ENCODE data around the gene SPTSSA. TPM values are rescaled to one million over a fixed set of nuclear protein-coding genes. Genes with fewer than 3 reads are reported as not detected.
A peak's percentile ranks its signal among the peaks of the same experiment; 100 is the strongest.
"Not testable (repeated sequence)": the region's sequence is repeated elsewhere in the genome, so short reads cannot be mapped to it uniquely, and the experiment has no call there.

SPTSSA gene
- total RNA-seq, 1 experiment from 2014 or later = 16.3 TPM

DNA sequence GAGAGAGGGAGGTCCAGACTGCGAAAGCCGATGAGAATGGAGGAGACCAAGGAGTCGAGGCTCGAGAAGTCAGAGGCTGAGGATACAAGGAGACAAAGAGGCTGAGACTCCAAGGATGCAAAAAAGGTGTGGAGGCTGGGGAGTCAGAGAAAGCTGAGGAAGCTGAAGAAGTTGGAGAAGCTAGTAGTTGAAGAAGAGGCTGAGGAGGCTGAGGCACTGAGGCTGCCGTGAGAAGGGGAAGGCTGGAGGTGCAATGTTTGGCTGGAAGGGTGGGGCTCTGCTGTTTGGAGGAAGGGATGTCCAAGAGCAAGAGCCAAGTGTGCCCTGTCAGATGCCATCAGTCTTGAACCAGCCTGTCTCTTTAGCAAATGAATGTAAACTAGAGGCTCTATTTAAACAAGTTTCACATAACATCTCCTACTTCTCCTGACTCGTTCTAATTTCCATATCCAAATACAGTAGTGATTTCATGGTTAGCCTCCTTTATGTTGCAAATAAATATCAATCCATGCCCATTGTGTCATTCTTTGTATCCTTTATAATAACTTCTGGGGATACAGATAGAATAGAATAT, 10.8 kb upstream of the SPTSSA start:
- DNase-seq (ENCODE audit: low spot score) = no peak

DNA sequence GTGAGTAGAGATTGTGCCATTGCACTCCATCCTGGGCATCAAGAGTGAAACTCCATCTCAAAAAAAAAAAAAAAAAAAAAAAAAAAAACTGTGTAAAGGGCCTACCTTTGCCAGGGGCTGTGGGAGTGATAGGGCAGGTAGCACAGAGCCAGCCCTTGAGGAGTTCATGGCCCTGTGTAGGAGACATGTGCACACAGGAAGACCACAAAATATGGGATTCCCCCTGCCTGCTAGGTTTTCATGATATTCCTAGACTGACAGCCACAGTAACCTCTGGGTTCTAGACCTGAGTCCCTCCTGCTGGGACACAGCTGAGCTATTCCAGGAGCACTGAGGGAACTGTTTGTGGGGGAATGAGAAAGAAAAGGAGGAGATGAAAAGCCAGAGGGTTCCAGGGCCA, 8.3 kb upstream of the SPTSSA start:
- DNase-seq (ENCODE audit: low spot score) = no peak

DNA sequence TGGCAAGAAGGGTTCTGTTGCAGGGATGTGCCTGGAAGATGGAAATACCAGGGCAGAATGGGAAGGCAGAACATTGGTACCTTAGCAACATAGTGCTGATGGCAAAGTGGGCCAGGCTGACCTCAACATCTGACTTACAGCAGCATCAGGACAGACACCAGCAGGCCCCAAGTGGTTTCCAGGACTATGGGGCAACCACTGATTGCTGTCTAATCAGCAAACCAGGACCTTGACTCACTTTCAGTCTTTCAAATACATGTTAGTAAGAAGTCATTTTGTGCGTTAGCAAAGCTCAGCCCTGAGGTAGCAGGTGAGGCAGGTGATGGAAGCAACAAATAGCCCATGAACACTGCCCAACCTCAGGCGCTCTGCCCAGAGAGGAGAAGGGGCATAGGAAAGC, 4.7 kb upstream of the SPTSSA start:
- DNase-seq (ENCODE audit: low spot score) = no peak

DNA sequence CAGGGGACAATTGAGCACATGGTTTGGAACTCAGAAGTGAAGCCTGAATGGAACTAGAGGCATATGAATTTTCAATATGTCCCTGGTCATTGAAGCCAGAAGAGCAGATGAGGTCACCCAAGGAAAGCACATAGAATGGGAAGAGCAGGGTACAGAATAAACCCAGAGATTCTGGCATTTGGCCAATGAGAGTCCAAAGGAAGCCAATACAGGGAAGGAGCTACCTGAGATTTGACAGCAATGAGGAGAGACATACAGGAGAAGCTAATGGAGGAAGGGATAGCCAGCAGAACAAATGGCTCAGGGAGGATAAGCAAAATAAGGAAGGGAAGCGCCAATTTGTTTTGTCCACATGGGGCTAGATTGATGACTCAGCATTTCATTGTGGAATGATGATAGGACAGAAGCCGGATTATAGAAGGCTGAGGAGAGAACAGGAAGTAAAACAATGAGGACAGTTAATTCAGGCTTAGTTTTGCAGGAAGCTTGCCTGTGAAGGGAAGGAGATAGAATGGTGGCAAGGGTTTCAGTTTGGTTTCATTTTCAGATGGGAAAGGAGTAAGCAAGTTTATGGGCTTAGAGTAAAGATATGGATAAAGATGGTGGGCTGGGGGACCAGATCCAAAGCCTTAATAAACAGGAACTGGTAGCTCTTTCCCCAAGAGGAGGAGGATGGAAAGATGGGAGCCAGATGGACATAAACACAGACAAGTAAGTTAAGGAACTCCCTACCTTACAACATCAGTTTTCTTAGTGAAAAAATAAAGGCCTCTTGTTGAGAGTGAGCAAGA, 3.2 kb upstream of the SPTSSA start:
- DNase-seq (ENCODE audit: low spot score) = peak; percentile 14

DNA sequence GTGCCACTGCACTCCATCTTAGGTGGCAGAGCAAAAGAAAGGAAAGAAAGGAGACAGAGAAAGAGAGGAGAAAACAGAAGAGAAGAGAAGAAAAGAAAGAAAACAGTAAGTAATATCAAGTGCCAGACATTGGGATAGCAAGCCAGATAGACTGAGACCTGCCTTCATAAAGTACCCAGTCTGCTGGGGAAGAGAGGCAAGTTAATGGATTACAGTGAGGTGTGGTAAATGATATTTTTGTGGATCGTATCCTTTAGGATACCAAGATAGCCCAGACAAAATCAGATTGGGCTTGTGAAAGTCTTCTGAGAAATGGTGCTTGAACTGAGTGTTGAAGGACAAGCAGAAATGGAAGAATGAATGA, 1.5 kb upstream of the SPTSSA start:
- DNase-seq (ENCODE audit: low spot score) = no peak

DNA sequence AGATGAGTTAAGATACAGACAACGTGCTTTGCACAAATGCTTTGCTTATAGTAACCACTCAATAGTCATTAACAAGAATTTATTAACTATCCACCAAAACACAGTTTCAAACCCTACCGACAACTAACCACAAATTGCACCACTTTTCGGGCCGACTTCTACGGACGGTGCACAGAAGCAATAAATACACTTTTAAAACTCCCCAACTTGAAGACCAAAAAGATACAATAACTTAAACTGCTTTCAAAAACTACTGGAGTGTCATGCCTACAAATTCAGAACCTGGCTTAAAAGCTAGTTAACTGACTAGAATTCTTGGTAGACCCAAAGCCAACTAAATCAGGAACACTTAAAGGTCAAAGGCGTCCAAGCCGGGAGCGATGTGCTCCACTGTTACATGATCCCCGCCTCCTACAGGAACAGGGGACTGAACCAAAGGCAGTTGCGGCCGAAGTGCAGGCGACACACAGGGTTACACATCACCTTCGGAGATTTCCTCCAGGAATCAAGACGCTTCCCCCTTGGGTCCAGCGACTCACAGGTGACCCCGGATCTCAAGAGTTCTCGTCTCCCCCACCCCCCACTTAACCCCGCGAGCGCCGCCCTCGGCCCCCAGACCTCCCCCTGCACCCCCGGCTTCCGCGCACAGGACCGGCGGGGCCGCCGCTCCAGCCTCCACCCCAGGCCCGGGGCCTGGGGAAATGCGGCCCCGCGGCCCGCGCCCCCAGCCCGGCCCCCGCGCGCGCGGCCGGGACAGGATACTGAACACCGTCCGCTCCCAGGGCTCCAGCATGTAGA, 507 bp downstream of the SPTSSA start:
- peak; percentile 38 for DNase-seq (ENCODE audit: low spot score)

DNA sequence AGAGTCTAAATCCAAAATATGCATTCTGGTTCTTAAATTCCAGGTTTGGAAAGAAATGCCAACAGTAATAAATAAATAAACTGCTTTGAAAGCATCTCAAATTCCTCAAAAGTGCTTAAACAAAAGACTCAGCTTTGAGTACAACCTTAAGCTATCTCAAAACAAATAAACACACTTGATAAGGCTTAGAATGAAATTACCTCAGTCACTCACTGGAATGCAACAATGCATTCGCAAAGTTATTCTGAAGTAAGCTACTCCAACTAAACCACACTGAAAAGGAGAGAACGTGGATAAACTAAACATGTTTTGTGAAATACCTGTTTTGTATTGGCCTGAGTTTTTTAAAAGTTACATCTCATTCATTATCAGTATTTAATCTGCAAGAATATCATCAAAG, 1.2 kb downstream of the SPTSSA start:
- no peak for DNase-seq (ENCODE audit: low spot score)

DNA sequence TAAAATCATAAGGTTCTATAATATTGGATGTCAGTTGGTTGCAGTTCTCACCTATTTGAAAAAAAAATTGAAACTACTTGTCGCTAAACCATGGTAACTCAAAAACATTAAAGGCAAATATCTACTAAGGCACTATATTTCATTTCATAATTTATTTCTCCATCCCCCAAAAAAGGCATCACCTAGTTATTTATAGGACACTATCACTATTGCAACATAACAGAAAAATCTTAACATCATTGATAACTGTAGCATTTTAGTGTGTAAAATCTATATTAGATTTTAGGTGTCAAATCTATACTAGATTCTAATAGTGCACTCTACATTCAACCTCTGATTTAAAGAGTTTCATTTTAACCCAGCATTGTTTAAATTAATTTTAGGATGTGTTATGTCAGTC, 1.7 kb downstream of the SPTSSA start:
- DNase-seq (ENCODE audit: low spot score) = no peak

DNA sequence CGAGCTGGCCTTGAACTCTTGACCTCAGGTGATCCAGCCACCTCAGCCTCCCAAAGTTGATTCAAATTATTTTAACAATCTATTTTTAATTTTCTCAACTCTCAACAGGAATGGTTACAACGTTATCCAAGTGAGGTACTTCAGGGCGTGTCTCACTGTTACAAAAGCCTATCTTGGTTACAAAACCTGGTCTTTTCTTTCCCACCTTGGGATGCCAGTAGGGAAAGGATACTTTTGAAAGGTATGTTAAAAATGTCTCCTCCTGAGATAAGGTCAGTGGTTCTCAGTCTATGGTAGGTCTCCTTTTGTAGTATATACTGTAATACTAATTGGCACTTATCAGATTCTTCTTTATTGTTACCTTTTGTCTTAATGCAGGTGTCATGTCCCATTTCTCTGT, 4.9 kb downstream of the SPTSSA start:
- no peak for DNase-seq (ENCODE audit: low spot score)

DNA sequence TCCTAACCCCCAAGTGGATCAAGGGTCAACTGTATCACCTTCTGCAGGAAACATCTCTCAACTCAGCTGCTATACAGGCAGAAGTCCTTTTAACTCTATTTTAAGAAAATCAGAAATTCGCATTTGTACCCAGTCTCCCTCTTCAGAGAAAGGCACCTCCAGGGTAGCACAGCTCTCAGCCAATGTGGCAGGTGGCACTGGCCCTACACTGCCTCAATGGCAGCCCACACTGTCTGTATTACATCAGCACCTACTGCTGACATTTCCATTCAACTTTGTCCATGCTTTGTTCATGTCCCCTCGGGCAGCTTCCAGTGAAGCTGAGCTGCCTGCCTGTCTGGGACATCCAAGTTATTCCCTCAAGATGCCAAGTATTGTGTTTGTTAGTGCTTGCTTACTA, 8.8 kb downstream of the SPTSSA start:
- no peak for DNase-seq (ENCODE audit: low spot score)

DNA sequence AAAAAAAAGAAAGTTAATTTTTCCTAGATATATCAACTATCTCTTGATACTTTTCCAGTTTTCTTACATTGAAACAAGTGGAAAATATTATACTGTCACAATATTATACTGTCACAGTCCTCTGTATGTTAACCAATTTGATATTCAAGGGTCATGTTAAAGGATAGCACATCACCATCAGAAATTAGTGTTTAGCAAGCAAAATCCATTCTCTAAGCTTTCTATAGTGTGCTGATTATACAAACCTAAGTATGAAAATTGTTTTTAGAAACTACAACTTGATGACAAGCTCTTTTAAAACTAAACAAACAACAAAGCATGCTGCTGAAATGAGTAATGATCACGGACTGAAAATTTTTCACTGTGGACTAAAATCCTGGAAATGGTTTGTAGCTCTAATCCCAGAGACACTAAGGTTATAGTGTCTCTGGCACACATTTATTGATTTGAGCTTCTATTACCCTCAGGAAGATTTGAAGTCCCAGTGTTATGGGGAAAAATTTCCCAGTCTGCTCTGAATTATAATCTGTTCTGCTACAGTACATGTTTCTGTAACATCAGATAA, 9.7 kb downstream of the SPTSSA start:
- DNase-seq (ENCODE audit: low spot score) = no peak

DNA sequence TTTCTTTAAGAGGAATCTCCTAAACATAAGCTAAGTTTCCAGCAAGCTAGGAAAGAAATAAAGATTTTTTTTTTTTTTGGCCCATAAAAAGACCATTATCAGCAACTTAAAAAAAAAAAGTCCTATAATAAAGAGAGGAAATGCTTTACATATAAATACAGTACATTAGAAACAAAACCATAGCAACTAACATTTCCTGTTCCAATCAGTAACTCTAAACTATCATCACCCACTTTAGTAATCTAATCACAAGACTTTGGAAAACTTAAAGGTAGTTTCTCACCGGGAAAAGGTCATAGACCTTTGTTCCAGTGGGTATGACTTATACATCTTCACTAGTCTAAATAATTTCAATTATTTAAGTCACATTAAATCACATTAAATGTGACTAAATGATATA, 11.1 kb downstream of the SPTSSA start:
- no peak for DNase-seq (ENCODE audit: low spot score)

DNA sequence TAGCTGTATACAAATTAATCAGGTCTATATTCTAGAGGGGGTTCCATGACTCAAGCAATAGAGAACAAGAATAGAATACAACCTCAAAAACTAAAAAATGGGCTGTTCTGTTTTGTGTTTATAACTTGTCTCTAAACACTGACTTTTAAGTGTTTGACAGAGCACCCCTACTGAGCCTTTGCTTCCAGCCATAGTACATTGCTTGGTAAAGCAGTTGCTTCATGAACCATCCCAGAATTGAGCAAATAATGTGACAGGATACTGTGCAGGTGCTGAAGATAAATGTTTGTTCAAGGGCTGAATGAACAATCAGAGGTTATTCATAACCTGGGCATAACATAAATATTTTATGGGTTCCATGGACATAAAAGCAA, 11.5 kb downstream of the SPTSSA start:
- DNase-seq (ENCODE audit: low spot score) = no peak

DNA sequence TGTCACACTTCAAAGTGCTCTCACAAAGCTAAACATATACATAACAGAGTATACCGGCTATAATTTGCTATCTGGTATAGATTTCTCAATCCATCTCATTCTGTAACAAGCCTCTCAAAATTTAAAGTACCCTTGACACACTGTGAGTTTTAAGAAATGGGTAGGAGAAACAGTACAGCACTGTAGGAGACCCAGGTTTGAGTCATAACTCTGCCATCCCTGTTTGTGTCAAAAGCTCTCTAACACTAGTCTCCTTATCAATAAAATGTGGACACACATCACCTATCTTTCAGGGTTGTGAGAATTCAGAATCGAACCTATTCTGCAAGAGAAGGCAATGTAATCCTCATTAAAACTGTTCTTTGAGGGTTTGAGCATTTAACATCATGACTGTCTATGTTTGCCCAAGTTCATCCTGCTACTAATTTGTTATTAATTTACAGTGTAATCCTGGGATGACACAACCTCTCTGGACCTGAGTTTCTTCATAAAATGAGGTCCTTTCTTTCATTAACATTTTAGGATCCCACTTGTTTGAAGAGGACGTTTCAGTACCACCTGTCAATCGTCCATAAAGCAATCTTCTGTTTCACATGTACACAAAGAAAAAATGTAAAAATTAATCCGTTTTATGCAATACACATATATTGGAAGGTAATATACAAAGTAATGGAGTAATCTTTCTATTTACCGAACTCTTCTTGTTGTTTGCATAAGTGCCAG, 12.1 kb downstream of the SPTSSA start:
- DNase-seq (ENCODE audit: low spot score) = no peak

DNA sequence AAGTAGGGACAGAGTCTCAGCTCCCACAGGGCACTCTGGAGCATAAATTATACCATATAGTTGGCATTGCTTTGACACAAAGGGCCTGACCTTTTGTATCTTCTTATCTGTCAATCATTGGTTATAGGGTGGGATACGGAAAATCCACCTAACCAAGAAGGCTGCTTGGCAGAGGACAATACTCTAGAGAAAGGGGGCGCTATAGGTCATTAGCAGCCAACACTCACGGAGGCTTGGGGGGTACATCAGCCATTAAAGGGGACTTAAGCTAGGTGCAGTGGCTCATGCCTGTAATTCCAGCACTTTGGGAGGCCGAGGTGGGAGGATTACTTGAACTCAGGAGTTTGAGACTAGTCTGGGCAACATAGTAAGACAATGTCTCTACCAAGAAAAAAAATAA, 22.9 kb downstream of the SPTSSA start:
- no peak for DNase-seq (ENCODE audit: low spot score)

DNA sequence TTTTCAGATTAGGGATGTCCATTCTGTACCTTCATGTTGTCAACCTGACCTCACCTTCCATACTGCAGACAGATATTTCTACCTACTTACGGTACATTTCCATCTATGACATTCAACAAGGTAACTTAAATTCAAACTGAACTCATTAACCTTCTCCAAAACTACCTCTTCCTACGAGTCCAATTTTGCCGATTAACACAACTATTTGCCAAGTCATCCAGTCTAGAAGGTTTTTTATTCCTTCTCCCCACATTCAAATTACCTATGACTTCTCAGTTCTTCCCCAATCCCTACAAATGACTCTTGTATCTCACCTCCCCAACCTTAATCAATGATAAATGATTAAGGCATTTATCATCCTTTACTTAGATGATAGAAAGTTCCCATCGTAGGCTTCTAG, 23.6 kb downstream of the SPTSSA start:
- no peak for DNase-seq (ENCODE audit: low spot score)

DNA sequence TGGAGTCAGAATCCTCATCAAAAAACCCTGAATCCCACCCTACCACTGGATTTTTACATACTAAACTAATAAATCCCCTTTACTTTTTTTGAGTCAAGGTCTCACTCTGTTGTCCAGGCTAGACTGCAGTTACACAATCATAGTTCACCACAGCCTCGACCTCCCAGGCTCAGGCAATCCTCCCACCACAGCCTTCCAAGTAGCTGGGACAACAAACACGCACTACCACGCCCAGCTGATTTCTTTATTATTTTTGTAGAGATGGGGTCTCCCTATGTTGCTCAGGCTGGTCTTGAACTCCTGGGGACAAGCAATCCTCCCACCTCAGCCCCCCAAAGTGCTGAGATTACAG, 24.3 kb downstream of the SPTSSA start:
- no peak for DNase-seq (ENCODE audit: low spot score)

DNA sequence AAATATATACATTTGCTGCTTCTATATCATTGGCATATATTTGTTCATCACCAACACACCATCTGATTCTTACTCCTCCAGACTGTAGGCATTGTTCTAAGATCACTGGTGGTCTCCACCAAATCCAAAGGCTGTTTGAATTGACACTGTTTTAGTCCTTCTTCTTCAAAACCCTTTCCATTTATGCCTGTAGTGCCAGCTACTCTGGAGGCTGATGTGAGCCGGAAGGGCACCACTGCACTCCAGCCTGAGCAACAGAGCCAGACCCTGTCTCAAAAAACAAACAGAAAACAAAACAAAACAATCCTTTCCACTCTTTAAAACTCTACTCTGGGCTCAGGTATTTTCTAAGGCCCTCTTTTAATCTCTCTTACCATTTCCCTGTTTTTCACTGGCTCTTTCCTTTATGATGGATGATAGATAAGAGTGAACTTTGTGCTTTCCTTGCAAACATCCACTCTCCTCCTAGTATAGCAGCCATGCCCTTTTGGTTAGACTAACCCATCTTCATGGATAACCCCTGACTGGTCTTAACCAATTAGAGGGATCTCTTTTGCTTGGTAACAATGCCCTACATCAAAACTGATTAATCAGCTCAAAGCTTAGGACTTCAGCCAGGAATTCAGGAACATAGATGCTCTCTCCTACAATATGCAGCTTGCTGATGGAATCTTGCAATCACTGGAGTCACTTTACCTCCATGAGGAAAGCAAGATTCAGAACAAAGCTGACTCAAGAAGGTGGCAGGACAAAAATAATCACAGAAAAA, 24.9 kb downstream of the SPTSSA start:
- no peak for DNase-seq (ENCODE audit: low spot score)

DNA sequence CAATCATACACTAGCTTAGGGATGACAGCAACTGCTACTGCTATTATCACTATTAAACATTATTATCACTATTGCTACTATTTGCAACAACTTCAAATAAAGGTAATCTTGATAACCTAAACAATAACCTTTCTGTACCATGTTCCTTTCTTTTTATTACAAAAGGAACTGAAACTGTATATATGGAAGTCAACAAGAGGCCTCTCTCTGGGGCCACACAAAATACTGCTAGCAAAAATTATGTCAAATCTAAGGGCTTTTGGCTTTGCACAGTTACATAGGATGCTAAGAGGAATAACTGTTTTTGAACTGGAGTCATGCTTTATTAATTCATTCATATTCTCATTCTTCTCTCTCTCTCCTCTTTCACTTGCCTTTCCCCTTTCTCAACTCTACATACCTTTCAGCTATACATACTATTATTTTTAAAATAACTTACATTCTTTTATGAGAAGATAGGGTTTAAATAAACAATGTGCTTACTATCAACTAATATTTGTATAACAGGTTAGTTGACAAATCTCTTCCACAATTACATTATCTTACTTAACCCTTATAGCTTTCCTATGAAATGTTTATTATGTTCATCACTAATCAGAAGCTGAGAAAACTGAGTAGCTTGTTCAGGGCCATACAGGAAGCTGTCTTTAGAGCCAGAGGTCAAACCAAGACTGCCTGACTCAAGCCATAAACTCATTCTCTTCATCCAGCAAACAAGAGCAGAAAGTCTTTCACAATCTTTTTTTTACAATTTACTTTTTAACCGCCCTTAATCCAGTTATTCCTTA, 25.7 kb downstream of the SPTSSA start:
- no peak for DNase-seq (ENCODE audit: low spot score)

DNA sequence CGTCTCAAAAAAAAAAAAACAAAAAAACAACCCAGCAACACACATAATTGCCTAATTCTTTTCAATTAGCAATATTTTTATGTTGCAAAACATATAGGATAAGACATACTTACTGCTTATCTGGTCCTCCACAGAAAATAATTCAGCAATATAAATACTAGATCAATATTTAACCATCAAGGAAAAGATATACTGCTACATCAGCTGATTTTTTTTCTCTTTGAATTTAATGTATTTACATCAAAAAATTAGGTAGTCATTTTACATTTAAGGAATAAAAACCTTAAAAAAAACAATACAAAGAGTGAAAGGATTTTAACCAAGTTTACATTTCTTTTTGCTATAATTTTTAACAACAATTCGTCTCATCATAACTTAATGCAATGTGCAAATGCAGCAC, 28.1 kb downstream of the SPTSSA start:
- DNase-seq (ENCODE audit: low spot score) = no peak

DNA sequence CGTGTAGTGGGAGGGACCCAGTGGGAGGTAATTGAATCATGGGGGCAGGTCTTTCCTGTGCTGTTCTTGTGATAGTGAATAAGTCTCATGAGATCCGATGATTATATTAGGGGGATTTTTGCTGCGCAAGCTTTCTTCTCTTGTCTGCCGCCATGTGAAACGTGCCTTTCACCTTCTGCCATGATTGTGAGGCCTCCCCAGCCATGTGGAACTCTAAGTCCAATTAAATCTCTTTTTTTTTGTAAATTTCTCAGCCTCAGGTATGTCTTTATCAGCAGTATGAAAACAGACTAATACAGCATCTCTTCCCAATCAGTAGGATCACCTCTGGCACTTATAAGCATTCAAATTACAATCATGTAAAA, 34.0 kb downstream of the SPTSSA start:
- DNase-seq (ENCODE audit: low spot score) = not testable (repeated sequence)

Data from A172 (cell line).